ENCODE measurements around the gene HOXB3. TPM values are rescaled to one million over a fixed set of nuclear protein-coding genes. Genes with fewer than 3 reads are reported as not detected.

HOXB3 gene
- total RNA-seq, 4 donors from 2014 or later = 0.97 to 14.1 (median 3.9) TPM

DNA sequence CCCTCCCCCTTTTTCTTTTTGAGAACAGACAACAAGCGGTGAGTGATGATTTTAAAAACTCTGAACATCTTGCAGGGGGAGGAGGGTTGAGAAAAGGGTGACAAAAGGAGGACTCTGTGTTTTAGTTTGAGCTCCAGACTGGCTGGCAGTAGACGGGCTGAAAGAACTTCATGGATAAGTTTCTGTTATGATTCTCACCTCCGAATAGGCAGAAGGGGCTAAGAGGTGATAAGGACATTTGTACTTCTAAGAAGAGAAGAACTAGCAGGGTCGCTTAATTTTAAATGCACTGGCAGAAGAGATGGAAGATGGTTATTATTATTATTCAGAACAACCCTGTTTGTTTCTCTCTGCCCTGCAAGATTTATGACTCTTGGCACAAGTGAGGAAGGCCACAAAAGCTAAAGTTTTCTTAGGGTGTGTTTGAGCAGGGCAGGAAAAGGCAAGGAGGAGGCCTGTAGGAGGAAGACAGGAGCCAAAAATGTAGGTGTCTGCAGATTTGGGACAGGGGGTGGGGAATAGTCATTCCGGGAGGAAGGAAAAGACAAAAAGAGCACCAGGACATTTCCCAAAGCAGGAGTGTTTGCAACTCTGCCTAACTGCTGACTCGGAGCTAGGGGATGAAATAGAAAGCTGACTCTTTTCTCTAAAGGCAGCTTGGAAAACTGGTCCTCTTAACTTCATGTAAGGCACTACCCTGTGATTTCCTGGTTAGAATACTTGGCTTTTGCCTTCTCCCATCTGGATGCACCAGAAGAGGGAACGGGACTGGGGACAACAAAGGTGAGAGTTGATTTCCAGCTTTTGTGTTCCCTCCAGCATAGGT is 33.3 kb downstream of the HOXB3 start:
- 27 to 33% methylated on average over 7 of the region's 7 CpGs for WGBS, 2 donors
- TF ChIP-seq, protein P1, sequence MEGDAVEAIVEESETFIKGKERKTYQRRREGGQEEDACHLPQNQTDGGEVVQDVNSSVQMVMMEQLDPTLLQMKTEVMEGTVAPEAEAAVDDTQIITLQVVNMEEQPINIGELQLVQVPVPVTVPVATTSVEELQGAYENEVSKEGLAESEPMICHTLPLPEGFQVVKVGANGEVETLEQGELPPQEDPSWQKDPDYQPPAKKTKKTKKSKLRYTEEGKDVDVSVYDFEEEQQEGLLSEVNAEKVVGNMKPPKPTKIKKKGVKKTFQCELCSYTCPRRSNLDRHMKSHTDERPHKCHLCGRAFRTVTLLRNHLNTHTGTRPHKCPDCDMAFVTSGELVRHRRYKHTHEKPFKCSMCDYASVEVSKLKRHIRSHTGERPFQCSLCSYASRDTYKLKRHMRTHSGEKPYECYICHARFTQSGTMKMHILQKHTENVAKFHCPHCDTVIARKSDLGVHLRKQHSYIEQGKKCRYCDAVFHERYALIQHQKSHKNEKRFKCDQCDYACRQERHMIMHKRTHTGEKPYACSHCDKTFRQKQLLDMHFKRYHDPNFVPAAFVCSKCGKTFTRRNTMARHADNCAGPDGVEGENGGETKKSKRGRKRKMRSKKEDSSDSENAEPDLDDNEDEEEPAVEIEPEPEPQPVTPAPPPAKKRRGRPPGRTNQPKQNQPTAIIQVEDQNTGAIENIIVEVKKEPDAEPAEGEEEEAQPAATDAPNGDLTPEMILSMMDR (IDR thresholded peaks at IDR 0.05) = no peak
- no peak for TF ChIP-seq POLR2A (IDR thresholded peaks at IDR 0.05)
- intact Hi-C loops (cut with DNase I; ENCODE audit: low total_unique reads) = no loop called here
- H3K4me3 ChIP-seq (ENCODE audit: low read depth, poor library complexity, severe bottlenecking) = no peak overlapping the region
- no peak for DNase-seq (ENCODE audit: low spot score in 2 of 2)

DNA sequence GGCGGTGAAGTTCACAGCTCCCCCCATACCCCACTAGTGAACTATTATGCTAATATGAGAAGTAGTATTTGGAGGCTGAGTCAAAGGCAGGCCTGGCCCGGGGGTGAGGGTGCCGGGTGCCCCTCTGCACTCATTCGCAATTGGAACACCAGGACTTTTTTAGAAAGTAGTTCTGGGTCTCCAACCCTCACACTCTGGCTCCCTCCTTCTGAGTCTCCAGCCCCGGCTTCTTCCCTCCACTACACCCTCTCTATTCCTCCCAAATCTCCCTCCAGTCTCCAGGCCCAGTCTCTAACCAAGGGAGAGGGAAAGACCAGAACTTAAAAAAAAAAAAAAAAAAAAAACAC is 33.8 kb downstream of the HOXB3 start:
- WGBS, 2 donors = 52 to 64% methylated on average over 5 of the region's 5 CpGs
- TF ChIP-seq, protein P1 (IDR thresholded peaks at IDR 0.05) = no peak
- no peak for TF ChIP-seq POLR2A (IDR thresholded peaks at IDR 0.05)
- DNase-seq (ENCODE audit: low spot score in 2 of 2) = no peak
- H3K4me3 ChIP-seq (ENCODE audit: low read depth, poor library complexity, severe bottlenecking) = no peak overlapping the region
- intact Hi-C loops (cut with DNase I; ENCODE audit: low total_unique reads) = no loop called here

DNA sequence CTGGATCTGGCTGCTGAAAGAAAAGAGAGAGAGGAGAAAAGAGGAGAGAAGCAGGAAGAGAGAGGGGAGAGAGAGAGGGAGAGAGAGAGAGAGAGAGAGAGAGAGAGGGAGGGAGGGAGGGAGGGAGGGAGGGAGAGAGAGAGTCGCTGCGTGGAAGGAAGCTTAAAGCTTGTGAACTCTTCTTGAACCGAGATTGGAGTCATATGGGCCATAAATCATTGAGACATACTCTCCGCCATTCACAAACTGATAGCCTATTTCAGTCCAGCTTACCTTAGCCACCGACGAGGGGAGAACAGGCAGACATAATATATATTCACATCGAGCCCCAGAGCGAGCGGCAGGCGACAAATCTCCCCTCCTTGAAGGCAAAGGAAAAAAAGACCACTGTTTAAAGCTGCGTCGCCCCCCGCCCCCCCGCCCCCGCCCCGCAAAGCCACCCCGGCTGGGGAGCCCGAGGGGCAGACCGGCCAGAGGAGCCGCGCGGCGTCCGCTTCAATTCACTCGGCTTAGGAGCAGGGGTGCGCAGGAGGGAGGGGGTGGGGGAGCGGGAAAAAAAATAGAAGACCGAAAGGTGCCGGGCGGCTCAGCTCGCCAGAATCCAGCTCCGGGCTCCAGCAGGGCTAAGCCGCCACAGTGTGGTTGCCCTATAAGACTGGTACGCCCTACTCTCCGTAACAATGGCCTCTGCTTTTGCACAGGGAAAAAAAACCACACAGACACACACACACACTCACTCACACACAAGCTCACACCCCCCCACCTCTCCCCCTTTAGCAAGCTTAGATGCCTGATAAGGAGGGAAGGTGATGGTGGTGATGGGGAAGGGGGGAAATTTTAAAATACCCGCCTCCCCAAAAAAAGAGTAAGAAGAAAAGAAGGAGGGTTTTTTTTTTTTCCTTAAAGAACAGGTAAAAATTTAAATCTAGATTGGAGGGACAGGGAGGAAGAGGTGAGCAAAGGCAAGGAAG is 34.5 kb downstream of the HOXB3 start:
- peak overlapping the region; percentile 0 for H3K4me3 ChIP-seq (ENCODE audit: low read depth, poor library complexity, severe bottlenecking)
- DNase-seq (ENCODE audit: low spot score in 2 of 2) = no peak
- TF ChIP-seq POLR2A (IDR thresholded peaks at IDR 0.05) = no peak
- TF ChIP-seq, protein P1 (IDR thresholded peaks at IDR 0.05) = no peak
- 15 to 17% methylated on average over 34 to 36 of the region's 36 CpGs for WGBS, 2 donors
- intact Hi-C loops (cut with DNase I; ENCODE audit: low total_unique reads) = no loop called here

DNA sequence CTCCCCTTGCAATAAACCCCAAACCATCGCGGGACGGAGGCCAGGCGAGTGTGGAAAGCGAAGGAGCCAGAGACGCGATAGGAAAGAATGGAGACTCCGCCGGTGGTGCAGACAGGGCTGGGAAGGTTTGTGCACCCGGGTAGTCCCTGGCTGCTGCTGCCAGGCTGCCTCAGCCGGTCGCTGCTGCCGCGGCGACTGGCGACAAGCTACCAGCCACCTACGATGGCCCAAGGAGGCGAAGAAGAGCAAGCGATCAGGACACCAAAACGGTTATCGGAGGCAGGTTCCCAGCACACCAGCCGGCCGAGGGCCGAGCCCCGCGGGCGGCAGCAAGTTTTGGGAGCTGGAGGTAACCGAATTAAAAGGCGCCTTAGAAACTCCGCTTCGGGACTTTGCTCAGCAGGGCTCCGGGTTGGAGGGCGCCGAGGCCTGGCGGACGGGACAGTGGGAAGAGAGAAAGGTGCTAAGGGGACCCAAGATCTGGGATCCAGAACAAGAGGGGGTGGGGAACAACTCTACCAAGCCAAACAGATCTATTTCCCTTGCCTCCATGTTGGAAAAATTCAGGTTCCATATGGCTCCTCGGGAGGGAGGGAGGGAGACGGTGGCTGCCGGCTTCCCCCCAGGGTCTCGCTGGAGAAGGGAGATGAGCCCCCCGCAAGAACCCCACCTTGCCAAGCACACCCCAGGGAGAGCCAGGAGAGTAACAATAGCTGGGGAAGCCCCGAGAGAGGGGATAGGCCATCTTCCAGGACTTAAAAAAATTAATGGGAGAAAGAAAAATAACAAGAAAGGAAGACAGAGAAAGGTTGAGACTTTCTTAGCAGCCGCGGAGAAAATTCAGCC is 35.4 kb downstream of the HOXB3 start:
- WGBS, 2 donors = 38 to 63% methylated on average over 44 of the region's 44 CpGs
- intact Hi-C loops (cut with DNase I; ENCODE audit: low total_unique reads) = no loop called here
- no peak for TF ChIP-seq POLR2A (IDR thresholded peaks at IDR 0.05)
- TF ChIP-seq, protein P1 (IDR thresholded peaks at IDR 0.05) = no peak
- no peak for DNase-seq (ENCODE audit: low spot score in 2 of 2)
- H3K4me3 ChIP-seq (ENCODE audit: low read depth, poor library complexity, severe bottlenecking) = peak overlapping the region; percentile 0

DNA sequence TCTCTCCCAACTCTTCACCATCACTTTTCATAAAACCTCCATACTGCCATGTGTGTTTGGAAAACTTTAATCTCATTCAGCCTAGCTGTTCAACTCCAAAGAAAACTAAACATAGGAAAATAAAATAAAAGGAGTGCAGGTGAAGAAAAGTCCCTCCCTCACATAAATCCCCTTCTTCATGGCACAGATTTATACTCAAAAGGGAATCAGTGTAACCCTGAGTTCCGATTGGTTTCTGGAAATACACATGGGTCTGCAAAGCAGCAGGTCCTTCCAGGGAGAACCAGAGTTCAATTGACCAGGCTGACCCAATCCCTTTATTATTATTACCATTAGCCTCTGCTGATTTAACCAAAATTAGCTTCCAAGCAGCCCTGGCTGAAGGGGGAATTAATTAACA is 36.2 kb downstream of the HOXB3 start:
- no peak overlapping the region for H3K4me3 ChIP-seq (ENCODE audit: low read depth, poor library complexity, severe bottlenecking)
- intact Hi-C loops (cut with DNase I; ENCODE audit: low total_unique reads) = no loop called here
- WGBS, 2 donors = 50 to 81% methylated on average over 1 of the region's 1 CpG
- no peak for TF ChIP-seq POLR2A (IDR thresholded peaks at IDR 0.05)
- TF ChIP-seq, protein P1 (IDR thresholded peaks at IDR 0.05) = no peak
- DNase-seq (ENCODE audit: low spot score in 2 of 2) = no peak
